Small intestine (tissue), 7 donors: ENCODE data around the gene MCEE. TPM values are rescaled to one million over a fixed set of nuclear protein-coding genes. Genes with fewer than 3 reads are reported as not detected.
"Not testable (repeated sequence)": the region's sequence is repeated elsewhere in the genome, so short reads cannot be mapped to it uniquely, and the experiment has no call there.

Experiments
- DNase-seq, 2 donors: peaks; one replicate each; pipeline versions ENCODE4 v3.0.0 to v3.0.0-alpha.2; 2013
- FAIRE-seq: peaks from 2 replicates; lab custom pipeline; 2012; peaks lifted over from hg19 to GRCh38; lab: Jason Lieb, UNC
- H3K27ac ChIP-seq, 3 donors: one replicate each; pipeline ENCODE4 v1.5.1; 2013; ENCODE audit warnings: low read length in 2 of 3, mild to moderate bottlenecking in 2 of 3, control low read depth in 1 of 3, inconsistent platforms in 1 of 3, low read depth in 1 of 3, moderate library complexity in 1 of 3
- H3K27me3 ChIP-seq, 3 donors: one replicate each; pipeline ENCODE4 v1.6.1; 2013; ENCODE audit warnings: low read length in 3 of 3, inconsistent platforms in 1 of 3; ENCODE audit not compliant: control insufficient read depth in 3 of 3, insufficient read depth in 3 of 3
- H3K36me3 ChIP-seq, 3 donors: one replicate each; pipeline ENCODE4 v1.6.1; 2013; ENCODE audit warnings: low read length in 3 of 3, inconsistent platforms in 1 of 3, low read depth in 1 of 3, mild to moderate bottlenecking in 1 of 3, moderate library complexity in 1 of 3; ENCODE audit not compliant: control insufficient read depth in 3 of 3, insufficient read depth in 2 of 3
- H3K4me1 ChIP-seq, 3 donors: one replicate each; pipeline ENCODE4 v1.6.1; 2013; ENCODE audit warnings: low read length in 2 of 3, inconsistent platforms in 1 of 3, low read depth in 1 of 3, mild to moderate bottlenecking in 1 of 3, moderate library complexity in 1 of 3; ENCODE audit not compliant: control insufficient read depth in 3 of 3, insufficient read depth in 2 of 3
- H3K4me3 ChIP-seq, 3 donors: one replicate each; pipeline ENCODE4 v1.5.1; 2013; ENCODE audit warnings: low read length in 3 of 3, control low read depth in 1 of 3, inconsistent platforms in 1 of 3, low read depth in 1 of 3, mild to moderate bottlenecking in 1 of 3, moderate library complexity in 1 of 3
- H3K9me3 ChIP-seq, 2 donors: one replicate each; pipeline ENCODE4 v1.6.1; 2013; ENCODE audit warnings: low read depth in 1 of 2, low read length in 1 of 2; ENCODE audit not compliant: control insufficient read depth in 2 of 2, insufficient read depth in 1 of 2
- WGBS, 3 donors: extraction: QIAGEN DNeasy Blood & Tissue Kit; methylation state at CpG; one replicate each; pipeline ENCODE4 v1.1.7; 2013; 5-methylcytosine and 5-hydroxymethylcytosine counted together
- polyA plus RNA-seq, 4 donors: library from polyadenylated mRNA; stranded (reverse) in 3 of 4; unstranded in 1 of 4; fragments of 200-250 nt in 3 of 4; fragments of 120-200 nt in 1 of 4; gene quantifications; one replicate each; pipeline versions ENCODE4 v1.2.1 to v1.2.3, GENCODE V29; 2013
- donor health status: healthy with polysubstance abuse.
- donor health status: control.
- donor health status: control.
- donor health status: Bipolar disorder and iron deficiency.
- donor health status: healthy.

MCEE gene
- polyA plus RNA-seq, 4 donors, result 16.3 to 43.6 (median 31.5) TPM

GRCh38 chr2:71136174-71136573 lies 6.1 kb upstream of the MCEE start:
- Histone ChIP-seq H3K27me3 (no peaks in the 10 kb centered on the region), H3K4me1 (peaks cover 0 to 2% (median 2%) of the 10 kb centered on the region in 3 donors), H3K36me3 (peaks cover 10 to 36% (median 14%) of the 10 kb centered on the region in 3 donors), H3K27ac (no peak overlapping the region), H3K9me3 (no peaks in the 10 kb centered on the region), H3K4me3 (no peak overlapping the region)
- 76 to 91% (median 81%) methylated on average over 3 of the region's 3 CpGs for WGBS, 3 donors
- FAIRE-seq (no peak), DNase-seq (no peak)

- Histone ChIP-seq H3K27me3 (no peaks in the 10 kb centered on the region), H3K4me3 (no peak overlapping the region), H3K9me3 (no peaks in the 10 kb centered on the region), H3K27ac (no peak overlapping the region), H3K36me3 (peaks cover 8 to 27% (median 9%) of the 10 kb centered on the region in 3 donors), H3K4me1 (peaks cover 0 to 2% (median 2%) of the 10 kb centered on the region in 3 donors)
- no peak for FAIRE-seq
- no peak for DNase-seq
Observed at GRCh38 chr2:71133603-71134002, 3.6 kb upstream of the MCEE start.

GRCh38 chr2:71131387-71132166 lies 1.5 kb upstream of the MCEE start:
- FAIRE-seq, H3K27me3 ChIP-seq, H3K9me3 ChIP-seq, H3K4me1 ChIP-seq, H3K27ac ChIP-seq, DNase-seq: not testable (repeated sequence)
- 21 to 41% (median 31%) methylated on average over 7 of the region's 7 CpGs for WGBS, 3 donors
- peak overlapping the region; percentile 70 to 95 (median 86) for H3K4me3 ChIP-seq
- peaks cover 2 to 16% (median 5%) of the 10 kb centered on the region in 3 donors for H3K36me3 ChIP-seq

GRCh38 chr2:71130905-71131244 lies 846 bp upstream of the MCEE start:
- Histone ChIP-seq H3K9me3 (no peaks in the 10 kb centered on the region), H3K27me3 (no peaks in the 10 kb centered on the region), H3K27ac (peak overlapping the region; percentile 71 to 91 (median 87)), H3K4me1 (peaks cover 0 to 2% (median 2%) of the 10 kb centered on the region in 3 donors), H3K4me3 (peak overlapping the region; percentile 70 to 95 (median 86)), H3K36me3 (peaks cover 2 to 11% (median 5%) of the 10 kb centered on the region in 3 donors)
- WGBS, 3 donors, result 0 to 2% (median 0%) methylated on average over 4 of the region's 4 CpGs
- DNase-seq (peak in 1 of 2 donors; percentile 5), FAIRE-seq (no peak)

- H3K4me1 ChIP-seq, result peaks cover 0 to 2% (median 2%) of the 10 kb centered on the region in 3 donors
- no peaks in the 10 kb centered on the region for H3K9me3 ChIP-seq
- H3K36me3 ChIP-seq, result peaks cover 0 to 2% (median 2%) of the 10 kb centered on the region in 3 donors
- peak overlapping the region; percentile 70 to 95 (median 86) for H3K4me3 ChIP-seq
- FAIRE-seq (no peak), DNase-seq (peak in 1 of 2 donors; percentile 94)
- no peaks in the 10 kb centered on the region for H3K27me3 ChIP-seq
- H3K27ac ChIP-seq, result peak overlapping the region; percentile 87 to 91 (median 91)
- WGBS, 3 donors, result 0 to 1% (median 1%) methylated on average over 17 of the region's 17 CpGs
Observed at GRCh38 chr2:71129902-71130151, 202 bp downstream of the MCEE start.

- 0 to 3% (median 2%) methylated on average over 18 of the region's 18 CpGs for WGBS, 3 donors
- peak; percentile 33 to 74 for DNase-seq
- Histone ChIP-seq H3K27me3 (no peaks in the 10 kb centered on the region), H3K27ac (peak overlapping the region; percentile 87 to 91 (median 91)), H3K4me1 (peaks cover 0 to 2% (median 2%) of the 10 kb centered on the region in 3 donors), H3K36me3 (peaks cover 0 to 2% (median 0%) of the 10 kb centered on the region in 3 donors), H3K9me3 (no peaks in the 10 kb centered on the region), H3K4me3 (peak overlapping the region; percentile 70 to 95 (median 86))
- no peak for FAIRE-seq
Observed at GRCh38 chr2:71129114-71129901, 721 bp downstream of the MCEE start.

- Histone ChIP-seq H3K9me3 (peaks cover 0 to 6% of the 10 kb centered on the region in 2 donors), H3K4me1 (peaks cover 0 to 2% (median 2%) of the 10 kb centered on the region in 3 donors), H3K4me3 (no peak overlapping the region), H3K27me3 (no peaks in the 10 kb centered on the region), H3K36me3 (peaks cover 0 to 13% (median 3%) of the 10 kb centered on the region in 3 donors), H3K27ac (no peak overlapping the region)
- 69 to 78% (median 77%) methylated on average over 3 of the region's 3 CpGs for WGBS, 3 donors
- no peak for DNase-seq
- no peak for FAIRE-seq
Observed at GRCh38 chr2:71126957-71127356, 3.1 kb downstream of the MCEE start.

GRCh38 chr2:71125506-71126294 lies 4.3 kb downstream of the MCEE start:
- Histone ChIP-seq H3K4me3 (no peak overlapping the region), H3K36me3 (peaks cover 0 to 14% (median 3%) of the 10 kb centered on the region in 3 donors), H3K9me3 (peaks cover 0 to 6% of the 10 kb centered on the region in 2 donors), H3K27me3 (no peaks in the 10 kb centered on the region), H3K27ac (no peak overlapping the region), H3K4me1 (no peaks in the 10 kb centered on the region)
- 93 to 95% (median 95%) methylated on average over 7 of the region's 7 CpGs for WGBS, 3 donors
- DNase-seq, result no peak
- FAIRE-seq, result no peak
